ENCODE measurements around the gene PRKAB1.
A peak's percentile ranks its signal among the peaks of the same experiment; 100 is the strongest.
"Not testable (repeated sequence)": the region's sequence is repeated elsewhere in the genome, so short reads cannot be mapped to it uniquely, and the experiment has no call there.

PRKAB1 gene

DNA sequence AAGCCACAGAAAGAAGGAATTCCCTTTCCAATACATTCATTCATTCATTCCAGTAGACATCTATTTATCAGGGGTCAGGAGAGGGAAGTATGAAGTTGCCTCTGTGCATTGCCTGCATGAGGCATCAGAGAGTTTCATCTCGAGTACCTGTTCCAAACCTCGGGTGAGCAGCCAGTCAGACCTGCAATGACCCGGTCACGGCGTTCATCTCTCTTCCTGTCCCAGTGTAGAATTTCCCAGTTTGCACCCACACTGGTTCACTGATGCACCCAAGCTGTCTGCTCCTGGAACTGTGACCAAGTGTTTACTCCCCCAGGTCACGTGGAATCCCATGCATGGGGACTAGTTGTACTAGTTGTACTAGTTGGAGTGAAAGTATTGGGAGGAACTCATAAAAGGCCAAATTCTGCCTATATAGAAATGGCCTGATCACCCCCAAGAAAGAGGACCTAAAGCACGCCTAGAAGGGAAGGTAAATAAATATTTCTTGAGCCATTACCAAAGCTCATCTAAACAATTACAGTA, 22.3 kb upstream of the PRKAB1 start:
- DNase-seq (ENCODE audit: extremely low read depth, low read depth) = no peak
- no peak overlapping the region for H3K4me3 ChIP-seq (replicated peaks; ENCODE audit: low read depth, low read length)
- TF ChIP-seq, protein P1, sequence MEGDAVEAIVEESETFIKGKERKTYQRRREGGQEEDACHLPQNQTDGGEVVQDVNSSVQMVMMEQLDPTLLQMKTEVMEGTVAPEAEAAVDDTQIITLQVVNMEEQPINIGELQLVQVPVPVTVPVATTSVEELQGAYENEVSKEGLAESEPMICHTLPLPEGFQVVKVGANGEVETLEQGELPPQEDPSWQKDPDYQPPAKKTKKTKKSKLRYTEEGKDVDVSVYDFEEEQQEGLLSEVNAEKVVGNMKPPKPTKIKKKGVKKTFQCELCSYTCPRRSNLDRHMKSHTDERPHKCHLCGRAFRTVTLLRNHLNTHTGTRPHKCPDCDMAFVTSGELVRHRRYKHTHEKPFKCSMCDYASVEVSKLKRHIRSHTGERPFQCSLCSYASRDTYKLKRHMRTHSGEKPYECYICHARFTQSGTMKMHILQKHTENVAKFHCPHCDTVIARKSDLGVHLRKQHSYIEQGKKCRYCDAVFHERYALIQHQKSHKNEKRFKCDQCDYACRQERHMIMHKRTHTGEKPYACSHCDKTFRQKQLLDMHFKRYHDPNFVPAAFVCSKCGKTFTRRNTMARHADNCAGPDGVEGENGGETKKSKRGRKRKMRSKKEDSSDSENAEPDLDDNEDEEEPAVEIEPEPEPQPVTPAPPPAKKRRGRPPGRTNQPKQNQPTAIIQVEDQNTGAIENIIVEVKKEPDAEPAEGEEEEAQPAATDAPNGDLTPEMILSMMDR (IDR thresholded peaks at IDR 0.05; ENCODE audit: low read depth, low read length, missing control alignments) = no peak

DNA sequence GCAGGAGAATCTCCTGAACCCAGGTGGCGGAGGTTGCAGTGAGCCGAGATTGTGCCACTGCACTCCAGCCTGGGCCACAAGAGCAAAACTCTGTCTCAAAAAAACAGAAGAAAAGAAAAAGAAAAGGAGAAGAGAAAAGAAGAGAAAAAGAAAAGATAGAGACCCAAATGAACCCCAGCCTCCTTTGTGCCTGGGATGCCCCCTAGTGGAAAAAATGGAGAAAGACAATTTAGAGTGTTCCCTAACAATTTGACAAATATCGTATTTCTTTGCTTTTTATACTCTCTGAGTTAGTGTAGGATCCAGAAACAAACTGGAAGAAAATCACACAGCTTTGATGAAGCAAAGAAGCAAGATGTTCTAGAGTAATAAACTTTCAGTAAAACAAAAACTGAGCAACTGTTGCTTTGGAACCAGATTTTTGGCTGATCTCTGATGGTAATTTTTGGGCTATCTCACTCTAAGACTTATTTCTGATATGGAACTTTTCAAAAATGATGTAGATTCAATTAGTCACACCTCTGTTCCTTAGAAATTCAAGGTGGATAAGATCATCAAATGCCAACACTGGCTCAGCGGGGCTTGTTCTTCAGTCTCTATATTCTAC, 18.6 kb upstream of the PRKAB1 start:
- no peak for DNase-seq (ENCODE audit: extremely low read depth, low read depth)
- no peak overlapping the region for H3K4me3 ChIP-seq (replicated peaks; ENCODE audit: low read depth, low read length)
- TF ChIP-seq, protein P1 (IDR thresholded peaks at IDR 0.05; ENCODE audit: low read depth, low read length, missing control alignments) = peak; percentile 70

DNA sequence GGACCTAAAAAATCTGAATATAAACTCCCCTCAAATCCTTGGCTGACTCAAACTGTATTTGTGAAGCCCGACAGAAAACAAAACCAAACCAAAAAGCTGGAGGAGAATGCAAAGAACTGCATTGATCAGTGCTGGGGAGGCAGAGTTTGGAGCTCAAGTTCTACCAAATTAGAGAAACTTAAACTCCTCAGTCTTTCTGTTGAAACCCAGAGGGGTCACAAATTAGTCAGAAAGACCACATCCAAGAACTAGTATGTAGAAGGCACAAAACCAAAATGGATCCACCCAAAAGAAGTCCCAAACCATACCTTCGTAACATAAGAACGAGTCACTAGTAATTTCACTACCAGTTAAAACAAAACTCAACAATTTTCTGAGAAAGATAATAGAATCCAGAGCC, 15.3 kb upstream of the PRKAB1 start:
- no peak overlapping the region for H3K4me3 ChIP-seq (replicated peaks; ENCODE audit: low read depth, low read length)
- TF ChIP-seq, protein P1 (IDR thresholded peaks at IDR 0.05; ENCODE audit: low read depth, low read length, missing control alignments) = no peak
- DNase-seq (ENCODE audit: extremely low read depth, low read depth) = no peak

DNA sequence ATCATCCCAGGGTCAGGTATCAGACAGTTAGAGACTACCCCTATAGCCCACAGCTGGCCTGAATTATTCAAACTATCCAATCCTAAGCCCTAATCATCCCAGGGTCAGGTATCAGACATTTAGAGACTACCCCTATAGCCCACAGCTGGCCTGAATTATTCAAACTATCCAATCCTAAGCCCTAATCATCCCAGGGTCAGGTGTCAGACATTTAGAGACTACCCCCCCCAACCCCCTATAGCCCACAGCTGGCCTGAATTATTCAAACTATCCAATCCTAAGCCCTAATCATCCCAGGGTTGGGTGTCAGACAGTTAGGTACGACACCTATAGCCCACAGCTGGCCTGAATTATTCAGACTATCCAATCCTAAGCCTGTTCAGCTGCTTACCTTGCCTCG, 10.9 kb upstream of the PRKAB1 start:
- H3K4me3 ChIP-seq (replicated peaks; ENCODE audit: low read depth, low read length); DNase-seq (ENCODE audit: extremely low read depth, low read depth): not testable (repeated sequence)

DNA sequence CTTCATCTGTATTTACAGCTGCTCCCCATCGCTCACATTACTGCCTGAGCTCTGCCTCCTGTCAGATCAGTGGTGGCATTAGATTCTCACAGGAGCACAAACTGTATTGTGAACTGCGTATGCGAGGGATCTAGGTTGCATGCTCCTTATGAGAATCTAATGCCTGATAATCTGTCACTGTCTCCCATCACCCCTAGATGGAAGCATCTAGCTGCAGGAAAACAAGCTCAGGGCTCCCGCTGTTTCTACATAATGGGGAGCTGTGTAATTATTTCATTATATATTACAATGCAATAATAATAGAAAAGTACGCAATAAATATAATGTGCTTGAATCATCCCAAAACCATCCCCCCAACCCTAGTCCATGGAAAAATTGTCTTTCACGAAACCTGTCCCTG, 9.8 kb upstream of the PRKAB1 start:
- not testable (repeated sequence) for DNase-seq (ENCODE audit: extremely low read depth, low read depth); H3K4me3 ChIP-seq (replicated peaks; ENCODE audit: low read depth, low read length)

DNA sequence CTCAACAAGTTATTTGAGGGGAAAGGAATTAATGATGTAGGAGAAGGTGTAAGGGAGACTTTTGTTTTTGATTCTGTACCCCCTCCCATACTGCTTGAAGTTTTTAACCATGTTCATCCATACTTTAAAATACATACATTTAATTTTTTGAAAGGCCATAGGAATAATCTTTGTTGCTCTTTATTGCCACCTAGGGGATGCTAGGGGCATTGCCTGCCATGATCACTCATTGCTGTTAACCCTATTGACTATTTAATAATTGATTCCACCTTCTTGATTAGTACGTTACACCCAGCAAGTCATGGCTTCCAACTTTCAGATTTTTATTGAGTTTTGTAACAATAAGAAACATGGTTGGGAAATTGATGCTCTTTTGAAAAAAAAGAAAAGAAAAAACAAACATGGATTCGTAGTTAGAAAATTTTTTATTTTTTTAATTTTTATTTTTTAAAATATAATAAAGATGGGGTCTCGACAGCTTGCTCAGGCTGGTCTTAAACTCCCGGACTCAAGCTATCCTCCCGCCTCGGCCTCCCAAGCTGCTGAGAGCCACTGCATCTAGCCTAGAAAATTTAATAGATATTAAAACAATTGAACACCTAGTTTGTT, 8.5 kb upstream of the PRKAB1 start:
- TF ChIP-seq, protein P1 (IDR thresholded peaks at IDR 0.05; ENCODE audit: low read depth, low read length, missing control alignments) = peak; percentile 81
- H3K4me3 ChIP-seq (replicated peaks; ENCODE audit: low read depth, low read length) = no peak overlapping the region
- DNase-seq (ENCODE audit: extremely low read depth, low read depth) = no peak

DNA sequence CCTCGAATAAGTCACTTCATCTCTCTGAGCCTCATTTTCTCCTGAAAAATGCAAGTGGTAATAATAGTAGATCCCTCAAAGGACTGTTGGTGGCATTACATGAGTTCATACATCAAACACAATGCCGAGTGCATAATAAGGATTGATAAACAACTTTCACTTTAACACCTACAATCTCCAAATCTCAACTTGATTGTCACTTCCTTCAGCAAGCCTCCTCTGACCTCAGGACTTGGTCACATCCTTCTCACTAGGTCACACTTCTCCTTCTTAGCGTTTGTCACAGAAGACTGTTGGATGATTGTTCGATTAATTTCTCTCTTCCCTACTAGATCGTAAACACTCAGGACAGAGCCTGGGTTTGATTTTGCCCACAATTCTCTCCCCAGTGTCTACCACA, 7.9 kb upstream of the PRKAB1 start:
- no peak for DNase-seq (ENCODE audit: extremely low read depth, low read depth)
- TF ChIP-seq, protein P1 (IDR thresholded peaks at IDR 0.05; ENCODE audit: low read depth, low read length, missing control alignments) = no peak
- no peak overlapping the region for H3K4me3 ChIP-seq (replicated peaks; ENCODE audit: low read depth, low read length)

DNA sequence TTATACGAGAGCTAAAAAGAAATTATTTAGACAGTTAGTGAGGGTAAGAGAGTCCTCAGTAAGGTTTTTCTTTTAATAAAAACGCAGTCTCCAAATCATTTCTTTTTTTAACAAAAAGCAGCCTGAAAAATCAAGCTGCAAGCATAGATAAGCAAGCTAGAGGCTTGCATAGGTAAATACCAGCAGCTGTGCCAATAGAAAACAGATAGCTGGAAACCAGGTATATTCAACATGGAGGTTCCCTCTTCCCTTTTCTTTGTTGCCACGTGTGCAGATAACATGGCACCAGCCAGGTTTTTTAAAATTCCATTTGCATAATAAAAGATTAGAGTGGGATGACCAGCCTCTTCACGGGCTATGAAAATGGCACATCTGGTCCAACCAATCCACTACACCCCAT, 6.1 kb upstream of the PRKAB1 start:
- TF ChIP-seq, protein P1 (IDR thresholded peaks at IDR 0.05; ENCODE audit: low read depth, low read length, missing control alignments) = no peak
- no peak overlapping the region for H3K4me3 ChIP-seq (replicated peaks; ENCODE audit: low read depth, low read length)
- no peak for DNase-seq (ENCODE audit: extremely low read depth, low read depth)
